ENCODE data around the gene PTCRA.

DNA sequence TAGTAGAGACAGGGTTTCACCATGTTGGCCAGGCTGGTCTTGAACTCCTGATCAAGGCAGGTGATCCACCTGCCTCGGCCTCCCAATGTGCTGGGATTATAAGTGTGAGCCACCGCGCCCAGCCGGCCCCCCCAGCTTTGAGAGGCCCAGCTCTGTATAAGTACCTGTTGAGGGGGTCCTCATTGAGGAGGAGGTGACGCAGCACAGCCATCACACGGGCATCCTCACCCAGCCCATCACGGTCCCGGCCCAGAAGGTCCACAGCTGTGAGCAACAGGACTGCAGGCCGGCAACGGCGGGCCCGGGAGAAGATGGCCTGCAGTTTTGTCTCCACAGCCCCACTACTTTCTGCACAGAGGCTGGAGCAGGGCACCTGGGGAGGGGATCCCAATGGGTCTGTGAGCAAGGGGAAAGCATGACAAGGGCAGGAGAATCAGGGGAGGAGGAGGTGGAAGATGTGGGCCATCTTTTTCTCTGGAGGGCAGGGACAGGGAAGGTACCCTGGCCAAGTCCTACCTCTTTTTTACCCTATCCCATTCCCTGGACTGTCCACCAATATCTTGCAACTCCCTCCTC is 52.4 kb downstream of the PTCRA start:
- TF ChIP-seq CTCF (IDR thresholded peaks at IDR 0.05) (no peak), POLR2A (IDR thresholded peaks at IDR 0.05) (no peak)
